Measurements from ENCODE around the gene VEZF1. TPM values are rescaled to one million over a fixed set of nuclear protein-coding genes. Genes with fewer than 3 reads are reported as not detected.
A peak's percentile ranks its signal among the peaks of the same experiment; 100 is the strongest.

Gene VEZF1
- total and polyA plus RNA-seq, 4 donors: 18.0 to 78.9 (median 43.9) TPM

GRCh38 chr17:57988301-57989250, 522 bp upstream of the VEZF1 start:
- no peaks in the 10 kb centered on the region for H3K36me3 ChIP-seq (ENCODE audit: control insufficient read depth in 4 of 4, insufficient read depth in 4 of 4, low read length in 4 of 4)
- no peaks in the 10 kb centered on the region for H3K9me3 ChIP-seq (ENCODE audit: control insufficient read depth in 4 of 4, insufficient read depth in 3 of 4, low read length in 3 of 4)
- H3K4me3 ChIP-seq: peak overlapping the region; percentile 93
- H3K27ac ChIP-seq (ENCODE audit: low read depth in 1 of 2, low read length in 1 of 2): peak overlapping the region; percentile 93 to 99
- H3K9ac ChIP-seq (ENCODE audit: insufficient read depth in 1 of 2, low read length in 2 of 2): peak overlapping the region in 1 of 2 donors; percentile 73
- ATAC-seq (ENCODE audit: insufficient read depth, low FRiP score) (peak; percentile 80), DNase-seq (peak; percentile 84 to 85 (median 84))
- no peaks in the 10 kb centered on the region for H3K27me3 ChIP-seq (ENCODE audit: control insufficient read depth in 3 of 3, insufficient read depth in 3 of 3, low read length in 2 of 3)
- peaks cover 2 to 53% (median 26%) of the 10 kb centered on the region in 5 donors for H3K4me1 ChIP-seq (ENCODE audit: control insufficient read depth in 5 of 5, insufficient read depth in 5 of 5, low read length in 5 of 5)
- no peak for TF ChIP-seq CTCF (IDR thresholded peaks at IDR 0.05; ENCODE audit: control extremely low read depth, extremely low read depth)
- WGBS, 2 donors: 3% methylated on average over 44 to 54 of the region's 54 CpGs

- TF ChIP-seq CTCF (IDR thresholded peaks at IDR 0.05; ENCODE audit: control extremely low read depth, extremely low read depth): no peak
- H3K9me3 ChIP-seq (ENCODE audit: control insufficient read depth in 4 of 4, insufficient read depth in 3 of 4, low read length in 3 of 4): no peaks in the 10 kb centered on the region
- peaks cover 7 to 61% (median 36%) of the 10 kb centered on the region in 5 donors for H3K4me1 ChIP-seq (ENCODE audit: control insufficient read depth in 5 of 5, insufficient read depth in 5 of 5, low read length in 5 of 5)
- H3K36me3 ChIP-seq (ENCODE audit: control insufficient read depth in 4 of 4, insufficient read depth in 4 of 4, low read length in 4 of 4): peaks cover 0 to 11% (median 4%) of the 10 kb centered on the region in 4 donors
- peak overlapping the region; percentile 87 to 95 for H3K9ac ChIP-seq (ENCODE audit: insufficient read depth in 1 of 2, low read length in 2 of 2)
- H3K4me3 ChIP-seq: peak overlapping the region; percentile 89
- peak overlapping the region; percentile 93 to 99 for H3K27ac ChIP-seq (ENCODE audit: low read depth in 1 of 2, low read length in 1 of 2)
- peak; percentile 7 for ATAC-seq (ENCODE audit: insufficient read depth, low FRiP score)
- 1% methylated on average over 38 of the region's 38 CpGs for WGBS, 2 donors
- no peaks in the 10 kb centered on the region for H3K27me3 ChIP-seq (ENCODE audit: control insufficient read depth in 3 of 3, insufficient read depth in 3 of 3, low read length in 2 of 3)
- DNase-seq: peak; percentile 71 to 88 (median 85)
Measured at GRCh38 chr17:57986841-57987580, 1.0 kb downstream of the VEZF1 start.

GRCh38 chr17:57985675-57985974, 2.4 kb downstream of the VEZF1 start:
- Histone ChIP-seq H3K27ac (ENCODE audit: low read depth in 1 of 2, low read length in 1 of 2) (peak overlapping the region in 1 of 2 donors; percentile 35), H3K36me3 (ENCODE audit: control insufficient read depth in 4 of 4, insufficient read depth in 4 of 4, low read length in 4 of 4) (peaks cover under 1 to 19% (median 10%) of the 10 kb centered on the region in 4 donors), H3K27me3 (ENCODE audit: control insufficient read depth in 3 of 3, insufficient read depth in 3 of 3, low read length in 2 of 3) (no peaks in the 10 kb centered on the region), H3K4me3 (no peak overlapping the region), H3K9ac (ENCODE audit: insufficient read depth in 1 of 2, low read length in 2 of 2) (no peak overlapping the region), H3K9me3 (ENCODE audit: control insufficient read depth in 4 of 4, insufficient read depth in 3 of 4, low read length in 3 of 4) (no peaks in the 10 kb centered on the region), H3K4me1 (ENCODE audit: control insufficient read depth in 5 of 5, insufficient read depth in 5 of 5, low read length in 5 of 5) (peaks cover 7 to 66% (median 36%) of the 10 kb centered on the region in 5 donors)
- ATAC-seq (ENCODE audit: insufficient read depth, low FRiP score) (no peak), DNase-seq (no peak)
- 9 to 19% methylated on average over 1 of the region's 1 CpG for WGBS, 2 donors
- no peak for TF ChIP-seq CTCF (IDR thresholded peaks at IDR 0.05; ENCODE audit: control extremely low read depth, extremely low read depth)
